Suprapubic skin (tissue), 4 donors: ENCODE results near the gene RPEL1.

ENCODE experiments used
- CTCF ChIP-seq, 2 donors: fragments of 200-600 bp in 1 of 2; fragments of 450-650 bp in 1 of 2; sonication (generic) in 1 of 2; IDR thresholded peaks; one replicate each; pipeline ENCODE4 v1.5.1; 2016 to 2019; ENCODE audit warnings: antibody characterized with exemption in 2 of 2, mild to moderate bottlenecking in 1 of 2, moderate library complexity in 1 of 2
- EP300 ChIP-seq: sonication (generic); formaldehyde crosslinking; IDR thresholded peaks from one replicate; pipeline ENCODE4 v1.6.1; 2017; ENCODE audit warnings: antibody characterized with exemption
- POLR2A ChIP-seq, 2 donors: fragments of 450-650 bp; IDR thresholded peaks; one replicate each; pipeline ENCODE4 v1.6.1; 2017; ENCODE audit warnings: antibody characterized with exemption in 2 of 2, mild to moderate bottlenecking in 2 of 2, moderate library complexity in 2 of 2
- POLR2AphosphoS5 ChIP-seq, 3 donors: sonication (generic); formaldehyde crosslinking; IDR thresholded peaks; one replicate each; pipeline ENCODE4 v1.6.1; 2017; ENCODE audit warnings: antibody characterized with exemption in 3 of 3

- TF ChIP-seq CTCF (IDR thresholded peaks at IDR 0.05) (no peak), POLR2A (IDR thresholded peaks at IDR 0.05) (no peak), POLR2AphosphoS5 (IDR thresholded peaks at IDR 0.05) (no peak), EP300 (no peak)
Measured at GRCh38 chr10:103246324-103246723, 637 bp downstream of the RPEL1 start.
